ENCODE results near the gene ERICH4. TPM values are rescaled to one million over a fixed set of nuclear protein-coding genes. Genes with fewer than 3 reads are reported as not detected.
"Not testable (repeated sequence)": the region's sequence is repeated elsewhere in the genome, so short reads cannot be mapped to it uniquely, and the experiment has no call there.

Gene ERICH4
- total and polyA plus RNA-seq, 2 of the 8 experiments (the other 6 are each of a cell fraction or from before 2014, with no cell fraction given): not detected

GRCh38 chr19:41434450-41434849 lies 8.5 kb upstream of the ERICH4 start (continued):
- TF ChIP-seq SAP30 (IDR thresholded peaks at IDR 0.05; ENCODE audit: insufficient read depth, insufficient replicate concordance, low read length) (no peak), RNF2 (IDR thresholded peaks at IDR 0.05; ENCODE audit: borderline replicate concordance, low read depth, low read length, missing control alignments, poor library complexity, severe bottlenecking) (no peak), BCL11A (IDR thresholded peaks at IDR 0.05; ENCODE audit: low read depth in 2 of 2, low read length in 2 of 2) (no peak)

GRCh38 chr19:41435376-41435775 lies 7.6 kb upstream of the ERICH4 start:
- not testable (repeated sequence) for H2AFZ ChIP-seq (ENCODE audit: low read length); H2AK5ac ChIP-seq (ENCODE audit: low read depth, low read length); H3K27me3 ChIP-seq (replicated peaks in 1 of 4; ENCODE audit: control insufficient read depth in 3 of 4, extremely low read depth in 1 of 4, insufficient read depth in 3 of 4, low read length in 3 of 4); H2BK5ac ChIP-seq (ENCODE audit: low read depth, low read length); H2BK120ac ChIP-seq (replicated peaks; ENCODE audit: low read depth, low read length); H3K27ac ChIP-seq (ENCODE audit: low read depth, low read length); H3K4me3 ChIP-seq (ENCODE audit: extremely low read depth in 1 of 4, insufficient read depth in 2 of 4, low read depth in 3 of 4, low read length in 4 of 4); H2BK15ac ChIP-seq (ENCODE audit: low read length); H3K23ac ChIP-seq (ENCODE audit: insufficient read length); H3K9ac ChIP-seq (replicated peaks in 1 of 4; ENCODE audit: extremely low read depth in 1 of 4, low read depth in 3 of 4, low read length in 3 of 4); H3K4me1 ChIP-seq (replicated peaks in 1 of 4; ENCODE audit: control insufficient read depth in 3 of 4, insufficient read depth in 4 of 4, low read length in 3 of 4); H3K79me1 ChIP-seq (ENCODE audit: low read depth, low read length); H3K4ac ChIP-seq (replicated peaks; ENCODE audit: insufficient read length, low read depth, low read length); H3K23me2 ChIP-seq (ENCODE audit: low read depth, low read length); H2BK12ac ChIP-seq (ENCODE audit: low read depth, low read length); H3K14ac ChIP-seq (ENCODE audit: insufficient read length); DNase-seq (ENCODE audit: low read depth in 1 of 2, low spot score in 2 of 2); H3K18ac ChIP-seq (ENCODE audit: extremely low read depth, low read length); H3K9me3 ChIP-seq (ENCODE audit: insufficient read depth in 2 of 2, low read depth in 1 of 2, low read length in 1 of 2); H2BK20ac ChIP-seq (ENCODE audit: low read length); H3K4me2 ChIP-seq (ENCODE audit: insufficient read depth in 1 of 2, low read depth in 2 of 2, low read length in 2 of 2); H4K8ac ChIP-seq (ENCODE audit: extremely low read depth, insufficient read depth, low read length); FAIRE-seq; H3K79me2 ChIP-seq (ENCODE audit: control insufficient read depth in 1 of 2, insufficient read depth in 2 of 2, low read length in 2 of 2); H4K91ac ChIP-seq (replicated peaks; ENCODE audit: insufficient read length, low read length); H4K5ac ChIP-seq (ENCODE audit: insufficient read length, low read depth, low read length); H3K56ac ChIP-seq (replicated peaks; ENCODE audit: insufficient read length, low read depth, low read length)
- Histone ChIP-seq H4K20me1 (replicated peaks in 1 of 2; ENCODE audit: control insufficient read depth in 1 of 2, insufficient read depth in 2 of 2, low read length in 2 of 2) (peaks cover 0 to 15% of the 10 kb centered on the region in 2 experiments), H3K36me3 (ENCODE audit: control insufficient read depth in 2 of 4, insufficient read depth in 4 of 4, low read length in 3 of 4) (peaks cover 9 to 25% (median 21%) of the 10 kb centered on the region in 4 experiments; a peak in 7 of 8 replicates)
- POLR2A ChIA-PET (ENCODE audit: partially characterized antibody): interaction anchor here (0.6 to 6.4 kb wide), 5 partner anchors 8 to 133 kb away, joined by 3 to 87 read pairs (median 3); partner anchors contain the start of gene B3GNT8
- CTCF ChIA-PET (ENCODE audit: partially characterized antibody): interaction anchor here (0.6 to 20.4 kb wide), 8 partner anchors 10 to 617 kb away, joined by 3 to 364 read pairs (median 4); partner anchors contain the start of gene B9D2
- 95% methylated on average over 11 of the region's 11 CpGs; no CpG with 5 or more reads in 1 of the 2 experiments for WGBS, 2 experiments (ENCODE audit: extremely low coverage in 1 of 2, insufficient coverage in 1 of 2, insufficient read length in 1 of 2, insufficient replicate concordance in 2 of 2, low coverage in 1 of 2, low lambda C conversion rate in 2 of 2, missing lambda C conversion rate in 1 of 2)
